ENCODE results near the gene PRKCG.

Gene PRKCG

GRCh38 chr19:53870485-53870844 lies 11.5 kb upstream of the PRKCG start:
- H3K9ac ChIP-seq (ENCODE audit: low read length) = no peak overlapping the region
- H4K20me1 ChIP-seq (ENCODE audit: insufficient read depth, low read length) = no peaks in the 10 kb centered on the region

DNA sequence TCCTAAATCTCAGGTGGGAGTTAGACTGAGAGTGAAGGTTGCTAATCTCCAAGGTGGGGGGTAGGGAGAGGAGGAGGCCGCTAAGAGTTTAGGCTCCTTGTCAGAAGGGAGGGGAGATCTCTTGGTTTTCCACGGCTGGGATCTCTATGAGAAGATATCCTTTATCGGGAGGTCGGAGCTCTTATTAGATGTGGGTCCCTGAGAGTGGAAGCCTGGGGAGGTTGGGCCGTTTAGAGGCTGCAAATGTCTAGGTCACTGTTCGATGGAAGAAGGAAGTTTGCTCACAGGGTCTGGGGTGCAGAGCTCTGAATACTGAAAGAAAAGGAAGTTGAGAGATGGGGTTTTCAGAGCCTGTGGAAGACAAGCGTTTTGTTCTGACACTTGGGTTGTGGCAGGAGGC lies 10.5 kb upstream of the PRKCG start:
- H3K4me3 ChIP-seq (ENCODE audit: low read depth, low read length, poor library complexity, severe bottlenecking) = no peak overlapping the region
- H3K9me3 ChIP-seq (ENCODE audit: low read length) = no peaks in the 10 kb centered on the region
- H3K79me2 ChIP-seq (ENCODE audit: insufficient read depth, low read length) = no peaks in the 10 kb centered on the region
- H3K9me2 ChIP-seq (ENCODE audit: low read depth, low read length) = no peaks in the 10 kb centered on the region
- no peak overlapping the region for H3K4me2 ChIP-seq (ENCODE audit: low read length)
- H4K20me1 ChIP-seq (ENCODE audit: insufficient read depth, low read length) = no peaks in the 10 kb centered on the region
- no peak overlapping the region for H3K9ac ChIP-seq (ENCODE audit: low read length)
- TF ChIP-seq CTCF (IDR thresholded peaks at IDR 0.05; ENCODE audit: low read length) (no peak), EZH2 (IDR thresholded peaks at IDR 0.05; ENCODE audit: borderline replicate concordance, low read length) (no peak)
- H3K36me3 ChIP-seq (ENCODE audit: insufficient read depth, low read length) = no peaks in the 10 kb centered on the region
- H3K27me3 ChIP-seq (ENCODE audit: insufficient read depth, low read length) = no peaks in the 10 kb centered on the region
- H3K4me1 ChIP-seq (ENCODE audit: insufficient read depth, low read length, severe bottlenecking) = no peaks in the 10 kb centered on the region
- no peaks in the 10 kb centered on the region for H3F3A ChIP-seq (ENCODE audit: insufficient read depth, low read length)
- H3K27ac ChIP-seq (ENCODE audit: low read depth, low read length, poor library complexity, severe bottlenecking) = no peak overlapping the region
- H2AFZ ChIP-seq (ENCODE audit: low read length) = no peak overlapping the region

More at GRCh38 chr19:53870485-53870844, 11.5 kb upstream of the PRKCG start:
- Histone ChIP-seq H3K27me3 (ENCODE audit: insufficient read depth, low read length) (no peaks in the 10 kb centered on the region), H3K9me2 (ENCODE audit: low read depth, low read length) (no peaks in the 10 kb centered on the region), H3K9me3 (ENCODE audit: low read length) (no peaks in the 10 kb centered on the region), H3K4me3 (ENCODE audit: low read depth, low read length, poor library complexity, severe bottlenecking) (no peak overlapping the region), H2AFZ (ENCODE audit: low read length) (no peak overlapping the region), H3K4me1 (ENCODE audit: insufficient read depth, low read length, severe bottlenecking) (no peaks in the 10 kb centered on the region), H3K27ac (ENCODE audit: low read depth, low read length, poor library complexity, severe bottlenecking) (no peak overlapping the region), H3K4me2 (ENCODE audit: low read length) (no peak overlapping the region), H3F3A (ENCODE audit: insufficient read depth, low read length) (no peaks in the 10 kb centered on the region), H3K79me2 (ENCODE audit: insufficient read depth, low read length) (no peaks in the 10 kb centered on the region), H3K36me3 (ENCODE audit: insufficient read depth, low read length) (no peaks in the 10 kb centered on the region)
- TF ChIP-seq EZH2 (IDR thresholded peaks at IDR 0.05; ENCODE audit: borderline replicate concordance, low read length) (no peak), CTCF (IDR thresholded peaks at IDR 0.05; ENCODE audit: low read length) (no peak)

GRCh38 chr19:53872762-53873161 lies 9.2 kb upstream of the PRKCG start:
- Histone ChIP-seq H3K4me3 (ENCODE audit: low read depth, low read length, poor library complexity, severe bottlenecking) (no peak overlapping the region), H3K27ac (ENCODE audit: low read depth, low read length, poor library complexity, severe bottlenecking) (no peak overlapping the region), H2AFZ (ENCODE audit: low read length) (no peak overlapping the region), H3F3A (ENCODE audit: insufficient read depth, low read length) (no peaks in the 10 kb centered on the region), H3K36me3 (ENCODE audit: insufficient read depth, low read length) (no peaks in the 10 kb centered on the region), H3K27me3 (ENCODE audit: insufficient read depth, low read length) (no peaks in the 10 kb centered on the region), H3K79me2 (ENCODE audit: insufficient read depth, low read length) (no peaks in the 10 kb centered on the region), H3K9ac (ENCODE audit: low read length) (no peak overlapping the region), H3K9me3 (ENCODE audit: low read length) (no peaks in the 10 kb centered on the region), H4K20me1 (ENCODE audit: insufficient read depth, low read length) (no peaks in the 10 kb centered on the region), H3K4me1 (ENCODE audit: insufficient read depth, low read length, severe bottlenecking) (no peaks in the 10 kb centered on the region), H3K9me2 (ENCODE audit: low read depth, low read length) (no peaks in the 10 kb centered on the region), H3K4me2 (ENCODE audit: low read length) (no peak overlapping the region)
- no peak for TF ChIP-seq CTCF (IDR thresholded peaks at IDR 0.05; ENCODE audit: low read length)
- TF ChIP-seq EZH2 (IDR thresholded peaks at IDR 0.05; ENCODE audit: borderline replicate concordance, low read length) = no peak
